ENCODE measurements around the gene FRMD4A. TPM values are rescaled to one million over a fixed set of nuclear protein-coding genes. Genes with fewer than 3 reads are reported as not detected.

Gene FRMD4A
- total and polyA plus RNA-seq, 7 donors, result 3.0 to 27.8 (median 14.4) TPM

GRCh38 chr10:13652860-13653259, 677.9 kb downstream of the FRMD4A start:
- Histone ChIP-seq H3K4me3 (no peak overlapping the region), H3K9me3 (no peaks in the 10 kb centered on the region), H3K27me3 (no peaks in the 10 kb centered on the region), H3K4me1 (no peaks in the 10 kb centered on the region), H3K36me3 (peaks cover 11 to 96% (median 43%) of the 10 kb centered on the region in 4 donors), H3K27ac (no peak overlapping the region)
- no peak for TF ChIP-seq POLR2A (IDR thresholded peaks at IDR 0.05)
- TF ChIP-seq CTCF (IDR thresholded peaks at IDR 0.05), result no peak
- TF ChIP-seq EP300 (IDR thresholded peaks at IDR 0.05), result no peak
- WGBS, 2 donors, result 83 to 85% methylated on average over 6 of the region's 6 CpGs
- no peak for DNase-seq
- intact Hi-C loops (cut with DNase I), result no loop called here

GRCh38 chr10:13651969-13652720, 678.6 kb downstream of the FRMD4A start:
- Histone ChIP-seq H3K36me3 (peaks cover 11 to 96% (median 44%) of the 10 kb centered on the region in 4 donors), H3K27ac (no peak overlapping the region), H3K9me3 (no peaks in the 10 kb centered on the region), H3K4me3 (no peak overlapping the region), H3K27me3 (no peaks in the 10 kb centered on the region), H3K4me1 (no peaks in the 10 kb centered on the region)
- DNase-seq, result no peak
- intact Hi-C loops (cut with DNase I), result no loop called here
- 88 to 93% methylated on average over 5 of the region's 5 CpGs for WGBS, 2 donors
- TF ChIP-seq POLR2A (IDR thresholded peaks at IDR 0.05) (no peak), EP300 (IDR thresholded peaks at IDR 0.05) (no peak), CTCF (IDR thresholded peaks at IDR 0.05) (no peak), POLR2AphosphoS5 (IDR thresholded peaks at IDR 0.05) (no peak)

GRCh38 chr10:13650961-13651360, 679.8 kb downstream of the FRMD4A start:
- no peak overlapping the region for H3K4me3 ChIP-seq
- H3K9me3 ChIP-seq, result no peaks in the 10 kb centered on the region
- no peaks in the 10 kb centered on the region for H3K4me1 ChIP-seq
- H3K36me3 ChIP-seq, result peaks cover 11 to 96% (median 45%) of the 10 kb centered on the region in 4 donors
- H3K27me3 ChIP-seq, result no peaks in the 10 kb centered on the region
- WGBS, 2 donors, result 75 to 88% methylated on average over 5 of the region's 5 CpGs
- no peak for TF ChIP-seq POLR2AphosphoS5 (IDR thresholded peaks at IDR 0.05)
- TF ChIP-seq POLR2A (IDR thresholded peaks at IDR 0.05), result no peak
- TF ChIP-seq EP300 (IDR thresholded peaks at IDR 0.05), result no peak
- no peak for TF ChIP-seq CTCF (IDR thresholded peaks at IDR 0.05)
- DNase-seq, result no peak
- no peak overlapping the region for H3K27ac ChIP-seq
- intact Hi-C loops (cut with DNase I), result no loop called here

GRCh38 chr10:13649844-13650520, 680.7 kb downstream of the FRMD4A start:
- no peak for DNase-seq
- TF ChIP-seq POLR2AphosphoS5 (IDR thresholded peaks at IDR 0.05) (no peak), EP300 (IDR thresholded peaks at IDR 0.05) (no peak), CTCF (IDR thresholded peaks at IDR 0.05) (no peak), POLR2A (IDR thresholded peaks at IDR 0.05) (no peak)
- H3K27me3 ChIP-seq, result no peaks in the 10 kb centered on the region
- peaks cover 19 to 97% (median 47%) of the 10 kb centered on the region in 4 donors for H3K36me3 ChIP-seq
- H3K9me3 ChIP-seq, result no peaks in the 10 kb centered on the region
- H3K4me3 ChIP-seq, result no peak overlapping the region
- WGBS, 2 donors, result 75 to 83% methylated on average over 5 of the region's 5 CpGs
- intact Hi-C loops (cut with DNase I), result no loop called here
- H3K4me1 ChIP-seq, result no peaks in the 10 kb centered on the region
- H3K27ac ChIP-seq, result no peak overlapping the region
